Liver (tissue), 3 donors: ENCODE results near the gene LSM11.
"Not testable (repeated sequence)": the region's sequence is repeated elsewhere in the genome, so short reads cannot be mapped to it uniquely, and the experiment has no call there.

ENCODE experiments used
- FOXA2 ChIP-seq: IDR thresholded peaks from 2 replicates; pipeline ENCODE4 v1.6.1; 2016; ENCODE audit warnings: antibody characterized with exemption
- HNF4A ChIP-seq, 2 donors: conservative IDR thresholded peaks; 2 replicates each; pipeline ENCODE4 v1.6.1; 2016; ENCODE audit warnings: antibody characterized with exemption in 2 of 2, mild to moderate bottlenecking in 2 of 2
- HNF4G ChIP-seq: IDR thresholded peaks from 2 replicates; pipeline ENCODE4 v1.6.1; 2016; ENCODE audit warnings: antibody characterized with exemption
- JUND ChIP-seq, 2 donors: IDR thresholded peaks; 2 replicates each; pipeline ENCODE4 v1.6.1; 2016; ENCODE audit warnings: antibody characterized with exemption in 2 of 2
- NR2F2 ChIP-seq: IDR thresholded peaks from 2 replicates; pipeline ENCODE4 v1.6.1; 2016; ENCODE audit warnings: antibody characterized with exemption
- RAD21 ChIP-seq, 2 donors: IDR thresholded peaks; 2 replicates each; pipeline ENCODE4 v1.6.1; 2016; ENCODE audit warnings: antibody characterized with exemption in 2 of 2, mild to moderate bottlenecking in 2 of 2
- SP1 ChIP-seq: IDR thresholded peaks from 2 replicates; pipeline ENCODE4 v1.6.1; 2018; ENCODE audit warnings: antibody characterized with exemption, mild to moderate bottlenecking
- TAF1 ChIP-seq: conservative IDR thresholded peaks from 2 replicates; pipeline ENCODE4 v1.6.1; 2016; ENCODE audit warnings: antibody characterized with exemption, mild to moderate bottlenecking
- TF ChIP-seq, protein P1 (sequence below): IDR thresholded peaks from 2 replicates; pipeline ENCODE4 v1.6.1; 2016; ENCODE audit warnings: antibody characterized with exemption
- TF ChIP-seq, protein P2 (sequence below): fragments of 150-350 bp; IDR thresholded peaks from 2 replicates; pipeline ENCODE4 v1.5.1; 2017; ENCODE audit warnings: improper control_type of control experiment, low read depth, low read length; ENCODE audit not compliant: missing input control
- TF ChIP-seq, protein P3 (sequence below): IDR thresholded peaks from 2 replicates; pipeline ENCODE4 v1.6.1; 2016; ENCODE audit warnings: antibody characterized with exemption, mild to moderate bottlenecking
- TF ChIP-seq, protein P4 (sequence below): IDR thresholded peaks from 2 replicates; pipeline ENCODE4 v1.6.1; 2016; ENCODE audit warnings: antibody characterized with exemption
- donor health status: healthy.
- donor health status: healthy.

DNA sequence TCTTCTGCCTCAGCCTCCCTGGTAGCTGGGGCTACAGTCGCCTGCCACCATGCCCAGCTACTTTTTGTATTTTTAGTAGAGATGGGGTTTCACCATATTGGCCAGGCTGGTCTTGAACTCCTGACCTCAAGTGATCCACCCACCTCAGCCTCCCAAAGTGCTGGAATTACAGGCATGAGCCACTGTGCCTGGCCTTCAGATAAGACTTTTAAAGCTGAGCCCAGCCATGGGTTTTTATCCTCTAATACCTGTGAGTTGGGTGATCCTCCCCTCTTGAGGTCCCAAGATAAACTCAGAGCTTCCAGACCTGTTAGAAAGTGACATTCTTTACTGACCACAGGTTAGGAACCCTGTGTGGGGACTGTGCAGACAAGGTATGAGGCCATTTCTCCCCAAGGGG is 15.7 kb upstream of the LSM11 start:
- TF ChIP-seq, protein P1, sequence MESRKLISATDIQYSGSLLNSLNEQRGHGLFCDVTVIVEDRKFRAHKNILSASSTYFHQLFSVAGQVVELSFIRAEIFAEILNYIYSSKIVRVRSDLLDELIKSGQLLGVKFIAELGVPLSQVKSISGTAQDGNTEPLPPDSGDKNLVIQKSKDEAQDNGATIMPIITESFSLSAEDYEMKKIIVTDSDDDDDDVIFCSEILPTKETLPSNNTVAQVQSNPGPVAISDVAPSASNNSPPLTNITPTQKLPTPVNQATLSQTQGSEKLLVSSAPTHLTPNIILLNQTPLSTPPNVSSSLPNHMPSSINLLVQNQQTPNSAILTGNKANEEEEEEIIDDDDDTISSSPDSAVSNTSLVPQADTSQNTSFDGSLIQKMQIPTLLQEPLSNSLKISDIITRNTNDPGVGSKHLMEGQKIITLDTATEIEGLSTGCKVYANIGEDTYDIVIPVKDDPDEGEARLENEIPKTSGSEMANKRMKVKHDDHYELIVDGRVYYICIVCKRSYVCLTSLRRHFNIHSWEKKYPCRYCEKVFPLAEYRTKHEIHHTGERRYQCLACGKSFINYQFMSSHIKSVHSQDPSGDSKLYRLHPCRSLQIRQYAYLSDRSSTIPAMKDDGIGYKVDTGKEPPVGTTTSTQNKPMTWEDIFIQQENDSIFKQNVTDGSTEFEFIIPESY = not testable (repeated sequence)
- not testable (repeated sequence) for TF ChIP-seq HNF4G; NR2F2; SP1; HNF4A (conservative IDR thresholded peaks at IDR 0.05); FOXA2; RAD21 (IDR thresholded peaks at IDR 0.05); TAF1; JUND (IDR thresholded peaks at IDR 0.05)
- TF ChIP-seq, protein P2, sequence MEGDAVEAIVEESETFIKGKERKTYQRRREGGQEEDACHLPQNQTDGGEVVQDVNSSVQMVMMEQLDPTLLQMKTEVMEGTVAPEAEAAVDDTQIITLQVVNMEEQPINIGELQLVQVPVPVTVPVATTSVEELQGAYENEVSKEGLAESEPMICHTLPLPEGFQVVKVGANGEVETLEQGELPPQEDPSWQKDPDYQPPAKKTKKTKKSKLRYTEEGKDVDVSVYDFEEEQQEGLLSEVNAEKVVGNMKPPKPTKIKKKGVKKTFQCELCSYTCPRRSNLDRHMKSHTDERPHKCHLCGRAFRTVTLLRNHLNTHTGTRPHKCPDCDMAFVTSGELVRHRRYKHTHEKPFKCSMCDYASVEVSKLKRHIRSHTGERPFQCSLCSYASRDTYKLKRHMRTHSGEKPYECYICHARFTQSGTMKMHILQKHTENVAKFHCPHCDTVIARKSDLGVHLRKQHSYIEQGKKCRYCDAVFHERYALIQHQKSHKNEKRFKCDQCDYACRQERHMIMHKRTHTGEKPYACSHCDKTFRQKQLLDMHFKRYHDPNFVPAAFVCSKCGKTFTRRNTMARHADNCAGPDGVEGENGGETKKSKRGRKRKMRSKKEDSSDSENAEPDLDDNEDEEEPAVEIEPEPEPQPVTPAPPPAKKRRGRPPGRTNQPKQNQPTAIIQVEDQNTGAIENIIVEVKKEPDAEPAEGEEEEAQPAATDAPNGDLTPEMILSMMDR = not testable (repeated sequence)
- TF ChIP-seq, protein P3, sequence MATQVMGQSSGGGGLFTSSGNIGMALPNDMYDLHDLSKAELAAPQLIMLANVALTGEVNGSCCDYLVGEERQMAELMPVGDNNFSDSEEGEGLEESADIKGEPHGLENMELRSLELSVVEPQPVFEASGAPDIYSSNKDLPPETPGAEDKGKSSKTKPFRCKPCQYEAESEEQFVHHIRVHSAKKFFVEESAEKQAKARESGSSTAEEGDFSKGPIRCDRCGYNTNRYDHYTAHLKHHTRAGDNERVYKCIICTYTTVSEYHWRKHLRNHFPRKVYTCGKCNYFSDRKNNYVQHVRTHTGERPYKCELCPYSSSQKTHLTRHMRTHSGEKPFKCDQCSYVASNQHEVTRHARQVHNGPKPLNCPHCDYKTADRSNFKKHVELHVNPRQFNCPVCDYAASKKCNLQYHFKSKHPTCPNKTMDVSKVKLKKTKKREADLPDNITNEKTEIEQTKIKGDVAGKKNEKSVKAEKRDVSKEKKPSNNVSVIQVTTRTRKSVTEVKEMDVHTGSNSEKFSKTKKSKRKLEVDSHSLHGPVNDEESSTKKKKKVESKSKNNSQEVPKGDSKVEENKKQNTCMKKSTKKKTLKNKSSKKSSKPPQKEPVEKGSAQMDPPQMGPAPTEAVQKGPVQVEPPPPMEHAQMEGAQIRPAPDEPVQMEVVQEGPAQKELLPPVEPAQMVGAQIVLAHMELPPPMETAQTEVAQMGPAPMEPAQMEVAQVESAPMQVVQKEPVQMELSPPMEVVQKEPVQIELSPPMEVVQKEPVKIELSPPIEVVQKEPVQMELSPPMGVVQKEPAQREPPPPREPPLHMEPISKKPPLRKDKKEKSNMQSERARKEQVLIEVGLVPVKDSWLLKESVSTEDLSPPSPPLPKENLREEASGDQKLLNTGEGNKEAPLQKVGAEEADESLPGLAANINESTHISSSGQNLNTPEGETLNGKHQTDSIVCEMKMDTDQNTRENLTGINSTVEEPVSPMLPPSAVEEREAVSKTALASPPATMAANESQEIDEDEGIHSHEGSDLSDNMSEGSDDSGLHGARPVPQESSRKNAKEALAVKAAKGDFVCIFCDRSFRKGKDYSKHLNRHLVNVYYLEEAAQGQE = not testable (repeated sequence)
- TF ChIP-seq, protein P4, sequence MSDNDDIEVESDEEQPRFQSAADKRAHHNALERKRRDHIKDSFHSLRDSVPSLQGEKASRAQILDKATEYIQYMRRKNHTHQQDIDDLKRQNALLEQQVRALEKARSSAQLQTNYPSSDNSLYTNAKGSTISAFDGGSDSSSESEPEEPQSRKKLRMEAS = not testable (repeated sequence)
